Glomerular visceral epithelial cell (primary cell): ENCODE results near the gene UNG.
"Not testable (repeated sequence)": the region's sequence is repeated elsewhere in the genome, so short reads cannot be mapped to it uniquely, and the experiment has no call there.

Experiments used
- DNase-seq: peaks from one replicate; pipeline ENCODE4 v3.0.0-alpha.2; 2016; ENCODE audit errors: extremely low spot score

UNG gene

GRCh38 chr12:109121346-109121880 is 24.0 kb downstream of the UNG start:
- no peak for DNase-seq

- DNase-seq: no peak
Measured at GRCh38 chr12:109124878-109125648, 27.7 kb downstream of the UNG start.

GRCh38 chr12:109125791-109126190 is 28.4 kb downstream of the UNG start:
- no peak for DNase-seq

GRCh38 chr12:109126784-109127183 is 29.4 kb downstream of the UNG start:
- no peak for DNase-seq

GRCh38 chr12:109127533-109128242 is 30.3 kb downstream of the UNG start:
- DNase-seq: no peak

GRCh38 chr12:109130297-109131153 is 33.1 kb downstream of the UNG start:
- no peak for DNase-seq

- no peak for DNase-seq
Measured at GRCh38 chr12:109131154-109132050, 34.0 kb downstream of the UNG start.

GRCh38 chr12:109134186-109134917 is 37.0 kb downstream of the UNG start:
- DNase-seq: no peak

GRCh38 chr12:109137055-109137454 is 39.7 kb downstream of the UNG start:
- no peak for DNase-seq

- no peak for DNase-seq
Measured at GRCh38 chr12:109139360-109139759, 42.0 kb downstream of the UNG start.

- no peak for DNase-seq
Measured at GRCh38 chr12:109139791-109140190, 42.4 kb downstream of the UNG start.

- DNase-seq: no peak
Measured at GRCh38 chr12:109140560-109140959, 43.2 kb downstream of the UNG start.

GRCh38 chr12:109144224-109144623 is 46.8 kb downstream of the UNG start:
- no peak for DNase-seq

- not testable (repeated sequence) for DNase-seq
Measured at GRCh38 chr12:109147126-109147525, 49.7 kb downstream of the UNG start.

GRCh38 chr12:109147954-109148353 is 50.6 kb downstream of the UNG start:
- no peak for DNase-seq

GRCh38 chr12:109150124-109150640 is 52.8 kb downstream of the UNG start:
- DNase-seq: no peak

GRCh38 chr12:109151457-109151856 is 54.1 kb downstream of the UNG start:
- DNase-seq: no peak

GRCh38 chr12:109153821-109154441 is 56.5 kb downstream of the UNG start:
- DNase-seq: no peak
